HEK293T (cell line): ENCODE data around the gene MICOS13.

ENCODE experiments used
- CTCF ChIA-PET: fragments of 350-600 bp; formaldehyde crosslinking; extraction: SDS; loops from one replicate; lab custom pipeline; 2021; ENCODE audit warnings: antibody characterized with exemption, inconsistent platforms; lab: Yijun Ruan, JAX
- POLR2A ChIA-PET: fragments of 350-600 bp; formaldehyde crosslinking; extraction: SDS; loops from one replicate; lab custom pipeline; 2020; ENCODE audit warnings: antibody characterized with exemption, inconsistent platforms; lab: Yijun Ruan, JAX
- DNase-seq: peaks from one replicate; pipeline ENCODE4 v3.0.0; 2012; ENCODE audit warnings: mixed read lengths; ENCODE audit errors: extremely low spot score
- ARNT ChIP-seq: fragments of 450-650 bp; IDR thresholded peaks from 2 replicates; pipeline ENCODE4 v1.6.1; 2017; ENCODE audit warnings: mild to moderate bottlenecking
- BHLHE40 ChIP-seq: fragments of 450-650 bp; IDR thresholded peaks from 2 replicates; pipeline ENCODE4 v1.6.1; 2016; ENCODE audit warnings: mild to moderate bottlenecking, moderate library complexity, borderline replicate concordance
- CTBP1 ChIP-seq: fragments of 450-650 bp; IDR thresholded peaks from 2 replicates; pipeline ENCODE4 v1.6.1; 2016; ENCODE audit warnings: borderline replicate concordance
- ELF4 ChIP-seq: fragments of 450-650 bp; IDR thresholded peaks from 2 replicates; pipeline ENCODE4 v1.6.1; 2017; ENCODE audit warnings: antibody characterized with exemption
- FOXA1 ChIP-seq: fragments of 450-650 bp; IDR thresholded peaks from 2 replicates; pipeline ENCODE4 v1.6.1; 2016; ENCODE audit warnings: mild to moderate bottlenecking
- FOXK2 ChIP-seq: fragments of 450-650 bp; IDR thresholded peaks from 2 replicates; pipeline ENCODE4 v1.6.1; 2016; ENCODE audit warnings: mild to moderate bottlenecking
- FOXM1 ChIP-seq: fragments of 450-650 bp; IDR thresholded peaks from 2 replicates; pipeline ENCODE4 v1.6.1; 2017; ENCODE audit warnings: mild to moderate bottlenecking, borderline replicate concordance
- HDGF ChIP-seq: fragments of 450-650 bp; IDR thresholded peaks from 2 replicates; pipeline ENCODE4 v1.6.1; 2017; ENCODE audit warnings: antibody characterized with exemption, borderline replicate concordance
- L3MBTL2 ChIP-seq: fragments of 450-650 bp; conservative IDR thresholded peaks from 2 replicates; pipeline ENCODE4 v1.6.1; 2016; ENCODE audit warnings: mild to moderate bottlenecking
- LEF1 ChIP-seq: fragments of 450-650 bp; IDR thresholded peaks from 2 replicates; pipeline ENCODE4 v1.6.1; 2017; ENCODE audit warnings: mild to moderate bottlenecking, borderline replicate concordance
- NFRKB ChIP-seq: fragments of 450-650 bp; IDR thresholded peaks from 2 replicates; pipeline ENCODE4 v1.6.1; 2016; ENCODE audit warnings: mild to moderate bottlenecking, moderate library complexity
- PKNOX1 ChIP-seq: fragments of 450-650 bp; IDR thresholded peaks from 2 replicates; pipeline ENCODE4 v1.6.1; 2016
- SP1 ChIP-seq: fragments of 450-650 bp; IDR thresholded peaks from 2 replicates; pipeline ENCODE4 v1.6.1; 2017
- SUZ12 ChIP-seq: fragments of 450-650 bp; IDR thresholded peaks from 2 replicates; pipeline ENCODE4 v1.6.1; 2016; ENCODE audit warnings: mild to moderate bottlenecking
- TARDBP ChIP-seq: fragments of 450-650 bp; IDR thresholded peaks from 2 replicates; pipeline ENCODE4 v1.6.1; 2016
- ZNF384 ChIP-seq: fragments of 450-650 bp; IDR thresholded peaks from 2 replicates; pipeline ENCODE4 v1.6.1; 2016

Gene MICOS13

DNA sequence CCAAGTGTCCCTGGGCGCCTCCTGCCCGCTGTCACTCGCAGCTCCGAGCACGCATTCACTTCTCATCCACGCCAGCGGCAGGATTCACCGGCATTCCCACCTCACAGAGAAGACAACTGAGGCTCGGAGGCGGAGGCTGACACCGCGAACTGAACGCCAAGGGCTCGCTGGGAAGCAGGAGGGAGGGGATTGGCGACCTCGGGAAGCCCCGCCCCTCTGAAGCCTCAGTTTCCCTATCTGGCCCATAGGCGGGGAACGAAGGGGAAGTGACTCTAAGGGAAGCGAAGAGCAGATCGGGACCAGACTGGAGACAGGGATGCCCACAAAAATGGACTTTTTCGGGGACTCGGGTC lies 256 bp downstream of the MICOS13 start:
- no peak for DNase-seq
- TF ChIP-seq L3MBTL2 (peak; percentile 32; the same call in 1 of the 2 replicates), FOXM1 (no peak)
- POLR2A ChIA-PET, result interaction anchor here (1.0 to 1.4 kb wide), 2 partner anchors 10 to 12 kb away, joined by 3 to 5 read pairs; partner anchors contain the start of gene RPL36
- CTCF ChIA-PET, result no interaction called here

- POLR2A ChIA-PET, result interaction anchor here (1.0 to 1.4 kb wide), 2 partner anchors 10 to 12 kb away, joined by 3 to 5 read pairs; partner anchors contain the start of gene RPL36
These were observed 830 bp downstream of the MICOS13 start for GRCh38 chr19:5679289-5680083.

DNA sequence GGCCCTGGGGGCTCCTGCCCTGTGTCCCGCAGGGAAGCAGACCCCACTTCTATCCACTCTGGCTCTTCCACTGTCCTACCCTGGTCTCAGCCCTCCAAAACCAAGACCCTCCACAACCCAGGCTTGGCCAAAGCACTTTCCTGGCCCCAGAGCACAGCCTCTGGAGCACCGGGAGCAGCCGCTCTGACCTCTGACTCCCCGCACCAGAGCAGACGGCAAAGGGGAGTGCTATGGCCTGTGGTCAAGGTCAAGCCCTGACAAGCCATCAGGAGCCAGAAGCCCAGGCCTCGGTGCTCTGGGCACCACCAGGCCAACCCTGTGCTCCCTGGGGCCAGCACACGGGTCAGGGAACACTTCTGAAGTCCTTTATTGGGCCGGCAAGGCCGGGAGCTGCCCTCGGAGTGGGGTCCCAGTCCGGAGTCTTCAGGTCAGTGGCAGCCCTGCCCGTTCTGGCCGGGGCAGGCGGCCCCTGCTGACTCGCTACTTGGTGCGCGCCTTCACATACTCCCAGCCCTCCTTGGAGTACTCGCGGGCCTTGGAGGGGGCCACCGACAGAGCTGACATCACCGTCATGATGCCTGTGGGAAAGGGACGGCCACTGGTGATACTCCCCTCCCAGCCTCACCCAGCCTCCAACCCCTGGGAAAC lies 2.1 kb downstream of the MICOS13 start:
- CTCF ChIA-PET, result no interaction called here
- TF ChIP-seq FOXK2 (no peak), BHLHE40 (no peak), FOXA1 (no peak), SP1 (no peak), HDGF (no peak), L3MBTL2 (no peak), ARNT (no peak), FOXM1 (no peak), SUZ12 (no peak), NFRKB (no peak), LEF1 (no peak), ZNF384 (no peak), ELF4 (no peak), CTBP1 (no peak), PKNOX1 (no peak), TARDBP (no peak)
- no peak for DNase-seq
- POLR2A ChIA-PET, result no interaction called here

More at GRCh38 chr19:5679289-5680083, 830 bp downstream of the MICOS13 start:
- no peak for DNase-seq
- CTCF ChIA-PET, result no interaction called here
- TF ChIP-seq L3MBTL2 (no peak), ELF4 (no peak), TARDBP (no peak), FOXM1 (no peak), PKNOX1 (no peak), BHLHE40 (no peak), CTBP1 (no peak), SUZ12 (no peak), FOXA1 (no peak), NFRKB (no peak), ARNT (no peak), LEF1 (no peak), SP1 (no peak), ZNF384 (no peak)

DNA sequence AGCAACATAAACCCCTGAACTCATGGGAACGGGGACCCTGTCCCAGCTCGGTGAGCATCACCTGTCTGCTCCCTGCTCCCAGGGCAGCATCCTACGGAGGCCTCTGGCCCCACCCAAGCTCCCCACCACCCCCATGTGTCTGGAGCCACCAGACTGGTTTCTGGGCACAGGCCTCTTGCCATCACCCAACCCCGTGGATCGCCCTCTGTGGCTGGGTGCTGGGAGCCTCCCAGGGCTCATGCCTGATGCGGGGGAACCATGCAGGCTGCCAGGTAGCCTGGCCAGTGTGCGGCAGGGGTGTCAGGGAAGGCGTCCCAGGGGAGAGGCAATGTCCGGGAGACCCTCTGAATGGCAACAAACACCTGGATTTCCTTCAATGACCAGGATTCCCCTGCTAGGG lies 2.7 kb downstream of the MICOS13 start:
- POLR2A ChIA-PET, result interaction anchor here (2.7 kb wide), 1 partner anchor 9 kb away, joined by 8 read pairs; no protein-coding TSS in a partner anchor
- TF ChIP-seq ELF4 (no peak), ZNF384 (no peak)
- CTCF ChIA-PET, result no interaction called here
- no peak for DNase-seq

DNA sequence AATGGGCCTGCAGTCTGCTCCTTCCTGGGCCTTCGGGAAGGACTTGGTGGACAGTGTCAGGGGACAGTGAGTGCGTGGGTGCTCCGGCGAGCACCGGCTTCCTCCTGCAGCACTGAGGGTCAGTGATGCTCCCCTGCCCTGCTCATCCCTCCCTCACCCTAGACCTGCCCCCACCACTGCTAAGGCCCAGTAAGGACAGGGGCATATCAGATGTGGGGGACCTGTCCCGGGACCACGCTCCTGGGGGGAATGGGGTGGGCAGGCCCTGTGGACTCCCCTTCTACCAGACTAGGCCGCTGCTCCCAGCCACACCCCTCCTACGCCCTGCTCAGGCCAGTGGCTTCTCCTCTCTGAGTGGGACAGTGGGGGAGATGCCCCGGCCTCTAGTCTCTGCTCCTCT lies 3.2 kb downstream of the MICOS13 start:
- POLR2A ChIA-PET, result interaction anchor here (1.0 to 2.7 kb wide), 4 partner anchors 10 to 54 kb away, joined by 3 to 8 read pairs (median 4); partner anchors contain the start of genes RPL36, SAFB and SAFB2
- CTCF ChIA-PET, result no interaction called here
- TF ChIP-seq ZNF384 (no peak), FOXK2 (no peak), FOXM1 (no peak), NFRKB (no peak), BHLHE40 (no peak), SP1 (no peak)
- no peak for DNase-seq

DNA sequence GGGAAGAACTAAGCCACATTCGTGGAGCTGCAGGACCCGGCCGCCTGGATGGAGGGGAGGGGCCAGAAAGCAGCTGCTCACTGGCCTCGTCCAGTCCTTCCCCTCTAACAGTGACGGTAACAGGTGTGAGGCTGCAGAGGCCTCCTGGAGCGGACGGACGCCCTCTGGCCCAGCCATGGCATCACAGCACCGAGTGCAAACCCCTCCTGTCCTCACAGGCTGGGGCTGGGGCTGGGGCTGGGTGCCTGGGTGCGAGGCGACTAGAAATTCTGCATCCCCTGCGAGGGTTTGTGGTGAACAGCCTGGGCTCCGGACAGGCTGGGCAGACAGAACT lies 3.6 kb downstream of the MICOS13 start:
- no peak for DNase-seq
- CTCF ChIA-PET, result no interaction called here
- POLR2A ChIA-PET, result interaction anchor here (1.0 to 2.7 kb wide), 4 partner anchors 10 to 54 kb away, joined by 3 to 8 read pairs (median 4); partner anchors contain the start of genes RPL36, SAFB and SAFB2
- no peak for TF ChIP-seq FOXA1
- no peak for TF ChIP-seq HDGF
- TF ChIP-seq PKNOX1, result no peak
- TF ChIP-seq ARNT, result no peak
- no peak for TF ChIP-seq TARDBP
- no peak for TF ChIP-seq CTBP1
- TF ChIP-seq L3MBTL2, result no peak
- TF ChIP-seq BHLHE40, result no peak
- TF ChIP-seq LEF1, result no peak
- no peak for TF ChIP-seq SUZ12
- no peak for TF ChIP-seq ELF4
- TF ChIP-seq FOXK2, result no peak
- TF ChIP-seq SP1, result no peak
- no peak for TF ChIP-seq NFRKB
- TF ChIP-seq FOXM1, result no peak
- TF ChIP-seq ZNF384, result no peak
